GM12865 (cell line): ENCODE results near the gene SRSF1.

Experiments used
- DNase-seq: peaks from one replicate; pipeline ENCODE4 v3.0.0; 2010; ENCODE audit warnings: low read depth
- H3K4me3 ChIP-seq: 2 replicates; pipeline ENCODE4 v1.5.1; 2011; ENCODE audit warnings: mild to moderate bottlenecking, low read depth, low read length, control low read depth
- TF ChIP-seq, protein P1 (sequence below): IDR thresholded peaks from 2 replicates; pipeline ENCODE4 v1.5.1; 2011; ENCODE audit warnings: low read length, control low read depth, low read depth, inconsistent platforms; ENCODE audit not compliant: insufficient read depth; ENCODE audit errors: missing control alignments

The SRSF1 gene

DNA sequence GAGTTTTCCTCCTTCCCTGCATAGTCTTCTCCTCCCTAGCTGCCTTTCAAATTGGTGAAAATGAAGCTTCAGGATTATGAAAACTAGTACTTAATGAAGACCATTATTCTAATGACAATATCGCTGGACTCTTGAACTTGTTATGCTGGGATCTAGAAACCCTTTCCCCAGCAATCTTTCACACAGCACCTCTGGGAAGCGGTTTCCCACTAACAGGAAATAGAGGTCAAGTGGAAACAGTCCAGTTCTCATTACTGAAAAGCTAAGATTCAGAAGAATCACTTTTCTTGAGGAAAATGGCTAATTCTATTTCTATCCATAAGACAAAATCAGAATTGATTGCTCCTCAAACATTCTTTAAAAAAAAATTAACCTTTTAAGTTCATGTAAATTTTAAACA lies 17.0 kb downstream of the SRSF1 start:
- no peak overlapping the region for H3K4me3 ChIP-seq
- no peak for DNase-seq
- TF ChIP-seq, protein P1, sequence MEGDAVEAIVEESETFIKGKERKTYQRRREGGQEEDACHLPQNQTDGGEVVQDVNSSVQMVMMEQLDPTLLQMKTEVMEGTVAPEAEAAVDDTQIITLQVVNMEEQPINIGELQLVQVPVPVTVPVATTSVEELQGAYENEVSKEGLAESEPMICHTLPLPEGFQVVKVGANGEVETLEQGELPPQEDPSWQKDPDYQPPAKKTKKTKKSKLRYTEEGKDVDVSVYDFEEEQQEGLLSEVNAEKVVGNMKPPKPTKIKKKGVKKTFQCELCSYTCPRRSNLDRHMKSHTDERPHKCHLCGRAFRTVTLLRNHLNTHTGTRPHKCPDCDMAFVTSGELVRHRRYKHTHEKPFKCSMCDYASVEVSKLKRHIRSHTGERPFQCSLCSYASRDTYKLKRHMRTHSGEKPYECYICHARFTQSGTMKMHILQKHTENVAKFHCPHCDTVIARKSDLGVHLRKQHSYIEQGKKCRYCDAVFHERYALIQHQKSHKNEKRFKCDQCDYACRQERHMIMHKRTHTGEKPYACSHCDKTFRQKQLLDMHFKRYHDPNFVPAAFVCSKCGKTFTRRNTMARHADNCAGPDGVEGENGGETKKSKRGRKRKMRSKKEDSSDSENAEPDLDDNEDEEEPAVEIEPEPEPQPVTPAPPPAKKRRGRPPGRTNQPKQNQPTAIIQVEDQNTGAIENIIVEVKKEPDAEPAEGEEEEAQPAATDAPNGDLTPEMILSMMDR = no peak

- peak overlapping the region; percentile 78 for H3K4me3 ChIP-seq
- peak; percentile 82 for DNase-seq
- TF ChIP-seq, protein P1 = no peak
Observed at GRCh38 chr17:57988301-57989250, 18.5 kb downstream of the SRSF1 start.

DNA sequence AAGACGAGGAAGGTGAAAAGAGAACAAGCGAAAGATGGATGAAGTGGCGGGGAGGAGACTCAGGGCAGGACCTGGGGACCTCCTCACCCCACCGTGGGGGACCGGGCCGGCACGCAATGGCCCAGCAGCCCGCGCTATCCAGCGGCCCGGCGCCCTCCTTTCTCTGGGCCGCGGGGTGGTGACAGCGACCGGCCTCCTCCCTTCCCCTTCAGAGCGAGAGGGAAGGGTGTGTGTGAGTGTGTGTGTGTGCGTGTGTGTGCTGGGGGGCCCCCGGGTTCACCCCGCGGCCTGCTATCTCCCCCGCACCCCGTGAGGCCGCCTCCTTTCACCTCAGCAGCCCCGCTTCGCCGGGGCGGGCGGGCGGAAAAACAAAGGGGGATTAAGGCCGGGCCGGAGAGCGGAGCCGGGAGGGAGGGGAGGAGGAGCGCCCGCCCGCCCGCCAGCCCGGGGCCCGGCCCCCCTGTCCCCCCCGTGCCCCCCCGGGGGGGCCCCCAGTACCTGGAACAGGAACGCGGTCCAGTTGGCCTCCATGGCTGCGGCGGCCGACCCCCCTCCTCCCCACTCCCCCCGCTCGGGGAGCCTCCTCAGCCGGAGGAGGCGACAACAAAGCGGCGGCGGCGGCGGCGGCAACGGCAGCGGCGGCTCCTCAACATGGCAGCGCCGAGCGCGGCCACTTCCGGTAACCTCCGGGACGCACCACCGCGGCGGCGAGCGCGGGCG lies 19.3 kb downstream of the SRSF1 start, which contains the start of gene VEZF1:
Gene VEZF1, minus strand, starts transcription at position 674 of the 720 bp plus-strand sequence. Its CDS starts 143 bp downstream, at position 531.
- DNase-seq = peak; percentile 86
- TF ChIP-seq, protein P1 = no peak
- peak within 1 kb of the TSS; percentile 78 for H3K4me3 ChIP-seq

- TF ChIP-seq, protein P1 = no peak
- peak overlapping the region; percentile 70 for H3K4me3 ChIP-seq
- peak; percentile 38 for DNase-seq
Observed at GRCh38 chr17:57986841-57987580, 20.0 kb downstream of the SRSF1 start.

DNA sequence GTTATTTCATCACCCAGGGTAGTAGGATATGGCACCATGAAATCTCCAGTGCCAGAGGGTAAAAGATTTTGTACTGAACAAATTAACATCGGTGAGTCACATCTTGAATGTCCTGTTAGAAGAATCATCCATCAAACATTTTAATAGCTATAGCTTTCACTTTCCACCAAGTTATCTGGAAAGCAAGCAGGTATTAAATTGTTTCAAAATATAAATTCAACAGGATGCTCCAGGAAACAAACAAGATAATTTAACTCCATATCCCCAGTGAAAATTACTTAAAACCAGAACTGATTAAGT lies 21.4 kb downstream of the SRSF1 start:
- DNase-seq = no peak
- TF ChIP-seq, protein P1 = no peak
- no peak overlapping the region for H3K4me3 ChIP-seq

DNA sequence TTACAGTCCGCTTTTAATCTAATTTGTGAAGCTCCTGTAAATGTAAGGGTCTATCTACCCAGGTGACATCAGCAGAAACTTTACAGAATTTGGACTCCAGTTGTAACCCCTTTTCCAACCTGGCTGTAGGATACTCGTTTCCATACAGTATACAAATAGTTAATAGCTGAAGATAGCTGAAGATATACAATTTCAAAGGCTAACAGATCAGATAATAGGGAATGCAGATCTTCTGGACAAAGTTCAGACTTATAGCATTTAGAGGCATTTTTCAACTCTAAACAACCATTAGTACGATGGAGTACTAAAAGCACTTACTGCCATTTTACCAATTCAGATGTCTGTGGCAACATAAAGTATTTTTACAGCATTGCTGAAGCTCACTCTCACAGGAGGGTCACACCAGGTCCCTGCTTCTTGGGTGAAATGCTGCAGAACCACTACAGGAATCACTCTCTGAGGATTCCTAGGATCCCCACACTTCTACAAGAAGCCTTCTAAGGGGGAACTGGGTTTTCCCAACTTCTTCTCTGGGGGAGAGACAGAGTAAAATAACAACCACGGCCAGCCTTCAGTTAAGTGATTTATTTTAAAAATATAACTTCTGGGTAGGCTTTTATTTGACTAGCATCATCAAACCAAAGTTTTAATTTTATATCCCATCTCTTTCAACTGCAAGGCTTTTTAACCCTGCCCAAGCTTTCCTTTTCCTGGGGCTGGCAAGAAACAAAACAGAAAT lies 21.9 kb downstream of the SRSF1 start:
- no peak for DNase-seq
- TF ChIP-seq, protein P1 = no peak
- no peak overlapping the region for H3K4me3 ChIP-seq
